Measurements from ENCODE around the gene DMTF1. TPM values are rescaled to one million over a fixed set of nuclear protein-coding genes. Genes with fewer than 3 reads are reported as not detected.

The DMTF1 gene
- polyA plus RNA-seq, 1 of the 3 experiments (the other 2 are of a cell fraction), result 108 TPM

DNA sequence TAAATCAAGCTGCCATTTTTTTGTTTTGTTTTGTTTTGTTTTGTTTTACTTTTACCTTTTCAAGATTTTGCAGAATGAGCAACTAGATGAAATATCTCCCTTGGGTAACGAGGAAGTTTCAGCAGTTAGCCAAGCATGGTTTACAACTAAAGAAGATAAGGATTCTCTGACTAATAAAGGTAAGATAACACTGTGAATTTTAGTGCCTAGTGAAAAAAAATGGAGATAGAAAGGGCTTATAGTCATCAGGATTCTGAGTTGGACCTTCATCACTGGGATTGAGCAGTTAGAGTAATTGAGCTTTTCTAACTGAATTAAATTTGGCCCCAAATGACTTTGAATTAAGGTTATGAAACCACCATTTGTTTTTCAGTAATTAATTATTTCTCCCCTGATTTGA is 21.2 kb downstream of the DMTF1 start:
- H4K20me1 ChIP-seq (ENCODE audit: insufficient read depth), result no peaks in the 10 kb centered on the region
- no peaks in the 10 kb centered on the region for H3K9me3 ChIP-seq
- peaks cover 96 to 98% of the 10 kb centered on the region in 2 experiments for H3K36me3 ChIP-seq (replicated peaks in 1 of 2; ENCODE audit: control insufficient read depth in 1 of 2, insufficient read depth in 2 of 2, low read length in 1 of 2)
- no peaks in the 10 kb centered on the region; a peak in 2 of 4 replicates for H3K4me1 ChIP-seq (ENCODE audit: control insufficient read depth in 1 of 2, insufficient read depth in 2 of 2, low read depth in 1 of 2, low read length in 1 of 2)
- no peak overlapping the region for H3K27ac ChIP-seq (ENCODE audit: low read depth in 2 of 2, low read length in 1 of 2)
- 96% methylated on average over 1 of the region's 1 CpG for WGBS (ENCODE audit: low lambda C conversion rate)
- peaks cover 7% of the 10 kb centered on the region for H3F3A ChIP-seq (replicated peaks; ENCODE audit: insufficient read depth)
- ChIA-PET POLR2A (no interaction called here), CTCF (interaction anchor here (0.7 to 2.0 kb wide), 8 partner anchors 9 to 247 kb away, joined by 3 to 11 read pairs (median 4); partner anchors contain the start of gene ELAPOR2)
- no peak overlapping the region for H2AFZ ChIP-seq (ENCODE audit: low read depth)
- no peak overlapping the region for H3K4me2 ChIP-seq
- DNase-seq, result no peak
- no peak overlapping the region for H3K9ac ChIP-seq
- H3K27me3 ChIP-seq (ENCODE audit: insufficient read depth), result no peaks in the 10 kb centered on the region
- no peak for TF ChIP-seq SIN3A (IDR thresholded peaks at IDR 0.05; ENCODE audit: borderline replicate concordance, low read depth, low read length)
- TF ChIP-seq GATA2 (CRISPR knock-in tag; IDR thresholded peaks at IDR 0.05), result no peak
- TF ChIP-seq FOXM1 (IDR thresholded peaks at IDR 0.05; ENCODE audit: low read depth), result no peak
- no peak for TF ChIP-seq JUND (IDR thresholded peaks at IDR 0.05)
- TF ChIP-seq FOXJ3 (CRISPR knock-in tag; IDR thresholded peaks at IDR 0.05), result no peak
- TF ChIP-seq, protein P1, sequence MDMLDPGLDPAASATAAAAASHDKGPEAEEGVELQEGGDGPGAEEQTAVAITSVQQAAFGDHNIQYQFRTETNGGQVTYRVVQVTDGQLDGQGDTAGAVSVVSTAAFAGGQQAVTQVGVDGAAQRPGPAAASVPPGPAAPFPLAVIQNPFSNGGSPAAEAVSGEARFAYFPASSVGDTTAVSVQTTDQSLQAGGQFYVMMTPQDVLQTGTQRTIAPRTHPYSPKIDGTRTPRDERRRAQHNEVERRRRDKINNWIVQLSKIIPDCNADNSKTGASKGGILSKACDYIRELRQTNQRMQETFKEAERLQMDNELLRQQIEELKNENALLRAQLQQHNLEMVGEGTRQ (IDR thresholded peaks at IDR 0.05; ENCODE audit: borderline replicate concordance, low read depth, low read length), result no peak
- no peak for TF ChIP-seq USF1 (IDR thresholded peaks at IDR 0.05; ENCODE audit: borderline replicate concordance, low read depth)
- TF ChIP-seq, protein P2, sequence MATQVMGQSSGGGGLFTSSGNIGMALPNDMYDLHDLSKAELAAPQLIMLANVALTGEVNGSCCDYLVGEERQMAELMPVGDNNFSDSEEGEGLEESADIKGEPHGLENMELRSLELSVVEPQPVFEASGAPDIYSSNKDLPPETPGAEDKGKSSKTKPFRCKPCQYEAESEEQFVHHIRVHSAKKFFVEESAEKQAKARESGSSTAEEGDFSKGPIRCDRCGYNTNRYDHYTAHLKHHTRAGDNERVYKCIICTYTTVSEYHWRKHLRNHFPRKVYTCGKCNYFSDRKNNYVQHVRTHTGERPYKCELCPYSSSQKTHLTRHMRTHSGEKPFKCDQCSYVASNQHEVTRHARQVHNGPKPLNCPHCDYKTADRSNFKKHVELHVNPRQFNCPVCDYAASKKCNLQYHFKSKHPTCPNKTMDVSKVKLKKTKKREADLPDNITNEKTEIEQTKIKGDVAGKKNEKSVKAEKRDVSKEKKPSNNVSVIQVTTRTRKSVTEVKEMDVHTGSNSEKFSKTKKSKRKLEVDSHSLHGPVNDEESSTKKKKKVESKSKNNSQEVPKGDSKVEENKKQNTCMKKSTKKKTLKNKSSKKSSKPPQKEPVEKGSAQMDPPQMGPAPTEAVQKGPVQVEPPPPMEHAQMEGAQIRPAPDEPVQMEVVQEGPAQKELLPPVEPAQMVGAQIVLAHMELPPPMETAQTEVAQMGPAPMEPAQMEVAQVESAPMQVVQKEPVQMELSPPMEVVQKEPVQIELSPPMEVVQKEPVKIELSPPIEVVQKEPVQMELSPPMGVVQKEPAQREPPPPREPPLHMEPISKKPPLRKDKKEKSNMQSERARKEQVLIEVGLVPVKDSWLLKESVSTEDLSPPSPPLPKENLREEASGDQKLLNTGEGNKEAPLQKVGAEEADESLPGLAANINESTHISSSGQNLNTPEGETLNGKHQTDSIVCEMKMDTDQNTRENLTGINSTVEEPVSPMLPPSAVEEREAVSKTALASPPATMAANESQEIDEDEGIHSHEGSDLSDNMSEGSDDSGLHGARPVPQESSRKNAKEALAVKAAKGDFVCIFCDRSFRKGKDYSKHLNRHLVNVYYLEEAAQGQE (IDR thresholded peaks at IDR 0.05; ENCODE audit: low read depth, low read length), result no peak
- TF ChIP-seq SMC3 (IDR thresholded peaks at IDR 0.05; ENCODE audit: low read depth, low read length), result no peak
- TF ChIP-seq RXRA (IDR thresholded peaks at IDR 0.05; ENCODE audit: borderline replicate concordance, low read depth), result no peak
- TF ChIP-seq ZBTB33 (IDR thresholded peaks at IDR 0.05; ENCODE audit: borderline replicate concordance, low read depth), result no peak
- no peak for TF ChIP-seq MEF2A (IDR thresholded peaks at IDR 0.05; ENCODE audit: borderline replicate concordance, low read depth)
- TF ChIP-seq, protein P3, sequence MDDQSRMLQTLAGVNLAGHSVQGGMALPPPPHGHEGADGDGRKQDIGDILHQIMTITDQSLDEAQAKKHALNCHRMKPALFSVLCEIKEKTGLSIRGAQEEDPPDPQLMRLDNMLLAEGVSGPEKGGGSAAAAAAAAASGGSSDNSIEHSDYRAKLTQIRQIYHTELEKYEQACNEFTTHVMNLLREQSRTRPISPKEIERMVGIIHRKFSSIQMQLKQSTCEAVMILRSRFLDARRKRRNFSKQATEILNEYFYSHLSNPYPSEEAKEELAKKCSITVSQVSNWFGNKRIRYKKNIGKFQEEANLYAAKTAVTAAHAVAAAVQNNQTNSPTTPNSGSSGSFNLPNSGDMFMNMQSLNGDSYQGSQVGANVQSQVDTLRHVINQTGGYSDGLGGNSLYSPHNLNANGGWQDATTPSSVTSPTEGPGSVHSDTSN (IDR thresholded peaks at IDR 0.05), result no peak
- no peaks in the 10 kb centered on the region for H3K9me2 ChIP-seq
- H3K4me3 ChIP-seq (ENCODE audit: low read depth in 2 of 2, low read length in 1 of 2), result no peak overlapping the region
- peaks cover 16% of the 10 kb centered on the region; the same call in 1 of the 2 replicates for H3K79me2 ChIP-seq (ENCODE audit: insufficient read depth)
